Stimulated activated CD4-positive, alpha-beta T cell treated with anti-CD3 and anti-CD28 coated beads, TNF-alpha, amount 100 ng/mL, for 24 hours (primary cell): Measurements from ENCODE around the gene RPS6KA5.
"Not testable (repeated sequence)": the region's sequence is repeated elsewhere in the genome, so short reads cannot be mapped to it uniquely, and the experiment has no call there.

Experiments
- DNase-seq, 3 experiments: peaks; one replicate each; pipeline ENCODE4 v3.0.0-alpha.2; 2020; ENCODE audit warnings: low read depth in 3 of 3

RPS6KA5 gene

GRCh38 chr14:91060351-91061055 lies at the start of gene RPS6KA5:
Gene RPS6KA5, minus strand, starts transcription at chr14:91060641. Its CDS starts 207 bp downstream, at chr14:91060434.
- DNase-seq = peak; percentile 100

- DNase-seq = no peak
Observed at GRCh38 chr14:91108941-91109611, 48.6 kb upstream of the RPS6KA5 start.

- DNase-seq = no peak
Observed at GRCh38 chr14:91103116-91103515, 42.7 kb upstream of the RPS6KA5 start.

GRCh38 chr14:91100102-91100501 lies 39.7 kb upstream of the RPS6KA5 start:
- DNase-seq = no peak

GRCh38 chr14:91098591-91098990 lies 38.1 kb upstream of the RPS6KA5 start:
- no peak for DNase-seq

- not testable (repeated sequence) for DNase-seq
Observed at GRCh38 chr14:91097657-91098056, 37.2 kb upstream of the RPS6KA5 start.

- DNase-seq = no peak
Observed at GRCh38 chr14:91095178-91095577, 34.7 kb upstream of the RPS6KA5 start.

- no peak for DNase-seq
Observed at GRCh38 chr14:91094772-91095171, 34.3 kb upstream of the RPS6KA5 start.

- DNase-seq = not testable (repeated sequence)
Observed at GRCh38 chr14:91093743-91094472, 33.5 kb upstream of the RPS6KA5 start.

- no peak for DNase-seq
Observed at GRCh38 chr14:91092073-91092472, 31.6 kb upstream of the RPS6KA5 start.

- DNase-seq = no peak
Observed at GRCh38 chr14:91090743-91091142, 30.3 kb upstream of the RPS6KA5 start.

GRCh38 chr14:91089958-91090535 lies 29.6 kb upstream of the RPS6KA5 start:
- no peak for DNase-seq

- no peak for DNase-seq
Observed at GRCh38 chr14:91088585-91089235, 28.3 kb upstream of the RPS6KA5 start.

GRCh38 chr14:91087470-91087869 lies 27.0 kb upstream of the RPS6KA5 start:
- not testable (repeated sequence) for DNase-seq

GRCh38 chr14:91084516-91084915 lies 24.1 kb upstream of the RPS6KA5 start:
- no peak for DNase-seq

GRCh38 chr14:91082282-91082681 lies 21.8 kb upstream of the RPS6KA5 start:
- DNase-seq = no peak

GRCh38 chr14:91080071-91080470 lies 19.6 kb upstream of the RPS6KA5 start:
- DNase-seq = no peak

GRCh38 chr14:91078095-91078737 lies 17.8 kb upstream of the RPS6KA5 start:
- DNase-seq = peak in 2 of 3 experiments; percentile 48 to 51

- no peak for DNase-seq
Observed at GRCh38 chr14:91075553-91075952, 15.1 kb upstream of the RPS6KA5 start.

- DNase-seq = no peak
Observed at GRCh38 chr14:91070572-91070971, 10.1 kb upstream of the RPS6KA5 start.

GRCh38 chr14:91068642-91069041 lies 8.2 kb upstream of the RPS6KA5 start:
- no peak for DNase-seq
